Stimulated activated CD8-positive, alpha-beta memory T cell treated with anti-CD3 and anti-CD28 coated beads, Interleukin-15, amount 100 ng/mL, for 48 hours (primary cell): ENCODE results near the gene CNOT4.
"Not testable (repeated sequence)": the region's sequence is repeated elsewhere in the genome, so short reads cannot be mapped to it uniquely, and the experiment has no call there.

Experiments used
- DNase-seq, 2 donors: peaks; one replicate each; pipeline ENCODE4 v3.0.0-alpha.2; 2020; ENCODE audit warnings: low read depth in 2 of 2

The CNOT4 gene

GRCh38 chr7:135459076-135459475 lies 50.8 kb downstream of the CNOT4 start:
- DNase-seq = no peak

- DNase-seq = no peak
Measured at GRCh38 chr7:135454060-135454459, 55.8 kb downstream of the CNOT4 start.

GRCh38 chr7:135449436-135449835 lies 60.5 kb downstream of the CNOT4 start:
- DNase-seq = no peak

- no peak for DNase-seq
Measured at GRCh38 chr7:135448753-135449152, 61.1 kb downstream of the CNOT4 start.

- no peak for DNase-seq
Measured at GRCh38 chr7:135447748-135448147, 62.2 kb downstream of the CNOT4 start.

GRCh38 chr7:135445690-135446089 lies 64.2 kb downstream of the CNOT4 start:
- no peak for DNase-seq

GRCh38 chr7:135445266-135445665 lies 64.6 kb downstream of the CNOT4 start:
- DNase-seq = not testable (repeated sequence)

- no peak for DNase-seq
Measured at GRCh38 chr7:135441791-135442190, 68.1 kb downstream of the CNOT4 start.

GRCh38 chr7:135434047-135434446 lies 75.9 kb downstream of the CNOT4 start:
- no peak for DNase-seq

GRCh38 chr7:135430626-135431025 lies 79.3 kb downstream of the CNOT4 start:
- DNase-seq = no peak

GRCh38 chr7:135428879-135429278 lies 81.0 kb downstream of the CNOT4 start:
- DNase-seq = no peak

GRCh38 chr7:135428011-135428410 lies 81.9 kb downstream of the CNOT4 start:
- DNase-seq = no peak

GRCh38 chr7:135427166-135427565 lies 82.7 kb downstream of the CNOT4 start:
- no peak for DNase-seq

GRCh38 chr7:135425036-135425435 lies 84.9 kb downstream of the CNOT4 start:
- DNase-seq = no peak

GRCh38 chr7:135420786-135421185 lies 89.1 kb downstream of the CNOT4 start:
- no peak for DNase-seq

- no peak for DNase-seq
Measured at GRCh38 chr7:135416431-135416830, 93.5 kb downstream of the CNOT4 start.

- DNase-seq = no peak
Measured at GRCh38 chr7:135414850-135415439, 95.0 kb downstream of the CNOT4 start.

GRCh38 chr7:135414208-135414607 lies 95.7 kb downstream of the CNOT4 start:
- no peak for DNase-seq

GRCh38 chr7:135411098-135411497 lies 98.8 kb downstream of the CNOT4 start:
- DNase-seq = no peak

GRCh38 chr7:135410543-135410942 lies 99.4 kb downstream of the CNOT4 start:
- DNase-seq = no peak

- DNase-seq = no peak
Measured at GRCh38 chr7:135409845-135410542, 99.9 kb downstream of the CNOT4 start.

- no peak for DNase-seq
Measured at GRCh38 chr7:135407884-135408283, 102.0 kb downstream of the CNOT4 start.

- DNase-seq = no peak
Measured at GRCh38 chr7:135406918-135407317, 103.0 kb downstream of the CNOT4 start.

- DNase-seq = no peak
Measured at GRCh38 chr7:135405969-135406368, 103.9 kb downstream of the CNOT4 start.
